ENCODE measurements around the gene KIF26B.

KIF26B gene

DNA sequence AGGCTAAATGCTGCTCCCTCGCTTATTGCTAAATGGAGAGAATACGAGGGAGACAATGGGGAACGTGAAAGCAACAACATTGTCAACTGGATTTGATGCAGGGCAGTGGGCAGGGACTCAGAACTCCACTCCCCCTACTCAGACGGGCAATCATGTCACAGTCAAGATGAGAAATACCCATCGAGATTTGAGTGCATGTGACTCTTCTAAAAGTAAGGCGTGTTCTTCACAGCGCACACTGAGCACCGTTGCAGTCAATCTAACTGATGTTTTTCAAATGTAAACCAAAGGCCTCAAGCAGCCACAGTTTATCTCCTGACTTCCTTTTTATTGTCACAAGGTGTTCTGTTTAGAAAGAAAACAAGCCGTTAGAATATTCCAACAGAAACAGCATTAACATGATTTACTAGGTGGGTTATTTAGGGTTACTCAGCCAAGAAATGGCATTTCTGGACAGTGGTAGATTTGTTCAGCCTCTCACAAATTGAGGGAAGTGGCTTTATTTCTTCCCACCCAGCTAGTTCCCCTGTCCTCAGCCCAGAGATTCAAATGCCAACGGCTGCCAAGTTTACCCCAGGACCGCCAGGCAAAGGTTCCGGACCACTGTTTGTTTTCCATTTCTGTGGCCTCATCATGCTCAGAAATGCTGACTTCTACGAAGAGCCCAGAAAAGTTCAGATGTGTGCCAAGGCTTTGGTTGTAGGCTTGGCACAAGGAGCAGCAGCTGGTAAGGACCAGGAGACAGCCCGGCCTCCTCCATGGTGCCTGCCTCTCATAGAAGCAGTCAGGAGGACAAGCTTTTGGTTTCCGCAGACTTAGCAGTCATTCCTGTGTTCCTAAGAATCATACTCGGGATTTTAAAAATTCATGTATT, 171.4 kb downstream of the KIF26B start:
- TF ChIP-seq, protein P1, sequence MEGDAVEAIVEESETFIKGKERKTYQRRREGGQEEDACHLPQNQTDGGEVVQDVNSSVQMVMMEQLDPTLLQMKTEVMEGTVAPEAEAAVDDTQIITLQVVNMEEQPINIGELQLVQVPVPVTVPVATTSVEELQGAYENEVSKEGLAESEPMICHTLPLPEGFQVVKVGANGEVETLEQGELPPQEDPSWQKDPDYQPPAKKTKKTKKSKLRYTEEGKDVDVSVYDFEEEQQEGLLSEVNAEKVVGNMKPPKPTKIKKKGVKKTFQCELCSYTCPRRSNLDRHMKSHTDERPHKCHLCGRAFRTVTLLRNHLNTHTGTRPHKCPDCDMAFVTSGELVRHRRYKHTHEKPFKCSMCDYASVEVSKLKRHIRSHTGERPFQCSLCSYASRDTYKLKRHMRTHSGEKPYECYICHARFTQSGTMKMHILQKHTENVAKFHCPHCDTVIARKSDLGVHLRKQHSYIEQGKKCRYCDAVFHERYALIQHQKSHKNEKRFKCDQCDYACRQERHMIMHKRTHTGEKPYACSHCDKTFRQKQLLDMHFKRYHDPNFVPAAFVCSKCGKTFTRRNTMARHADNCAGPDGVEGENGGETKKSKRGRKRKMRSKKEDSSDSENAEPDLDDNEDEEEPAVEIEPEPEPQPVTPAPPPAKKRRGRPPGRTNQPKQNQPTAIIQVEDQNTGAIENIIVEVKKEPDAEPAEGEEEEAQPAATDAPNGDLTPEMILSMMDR (IDR thresholded peaks at IDR 0.05; ENCODE audit: control insufficient read depth, insufficient read depth, low read depth, low read length, missing control alignments) = no peak
- H3K4me3 ChIP-seq (ENCODE audit: control insufficient read depth, low read depth, low read length) = no peak overlapping the region
- DNase-seq (ENCODE audit: low read depth) = no peak

DNA sequence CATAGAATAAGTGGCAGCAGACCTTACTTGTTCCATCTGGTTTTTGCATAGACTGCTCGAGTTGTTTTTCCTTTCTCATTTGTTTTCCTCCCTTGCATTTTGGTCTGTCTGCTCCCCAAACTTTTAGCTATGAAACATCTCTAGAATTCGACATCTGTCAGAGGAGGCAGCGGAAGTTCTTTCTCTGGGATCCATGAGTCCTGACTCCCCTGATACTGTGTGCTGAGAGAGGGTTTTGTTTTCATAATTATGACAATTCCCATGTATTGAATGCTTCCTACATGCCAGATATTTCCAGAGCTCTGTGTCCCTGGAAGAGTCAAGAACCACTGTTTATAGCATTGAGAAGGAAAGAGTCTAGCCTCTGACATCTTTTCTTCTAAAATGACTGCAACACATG, 172.6 kb downstream of the KIF26B start:
- no peak for DNase-seq (ENCODE audit: low read depth)
- H3K4me3 ChIP-seq (ENCODE audit: control insufficient read depth, low read depth, low read length) = no peak overlapping the region
- TF ChIP-seq, protein P1 (IDR thresholded peaks at IDR 0.05; ENCODE audit: control insufficient read depth, insufficient read depth, low read depth, low read length, missing control alignments) = no peak

DNA sequence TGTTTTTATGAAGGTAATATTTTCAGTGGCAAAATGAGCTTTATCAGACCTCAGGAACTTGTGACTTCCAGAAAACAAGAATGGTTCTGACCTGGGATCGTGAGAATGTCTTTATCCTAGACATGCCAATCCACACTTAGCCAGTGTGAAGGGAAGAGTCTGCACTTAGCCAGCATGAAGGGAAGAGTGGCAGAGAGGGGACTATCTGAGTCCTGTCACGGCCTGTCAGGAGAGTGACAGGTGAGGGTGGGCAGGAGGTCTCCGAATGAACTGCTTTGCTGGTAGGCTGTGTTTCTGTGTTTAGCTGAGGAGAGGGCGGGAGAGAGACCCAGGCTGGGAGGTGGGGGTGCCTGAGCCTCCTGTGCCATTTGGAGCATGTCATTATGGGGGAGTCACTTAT, 173.1 kb downstream of the KIF26B start:
- DNase-seq (ENCODE audit: low read depth) = no peak
- H3K4me3 ChIP-seq (ENCODE audit: control insufficient read depth, low read depth, low read length) = no peak overlapping the region

DNA sequence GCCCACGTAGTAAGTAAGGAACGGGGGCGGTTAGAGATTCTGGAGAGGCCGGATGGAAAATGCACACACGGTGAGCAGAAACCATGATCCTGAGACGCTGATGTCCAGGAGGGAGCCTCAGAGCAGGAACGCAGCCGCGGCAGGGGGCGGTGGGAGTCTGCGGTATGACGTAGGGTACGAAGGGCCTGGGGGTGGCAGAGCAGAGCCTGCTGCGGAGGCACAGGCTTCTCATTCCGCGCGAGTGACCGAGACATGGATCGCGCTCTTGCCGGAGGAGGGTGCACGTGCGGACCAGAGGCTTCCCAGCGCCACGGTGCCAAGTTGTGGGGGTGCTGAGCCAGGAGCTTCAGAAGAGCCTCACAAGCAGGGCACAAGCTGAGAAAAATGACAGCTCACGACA, 176.2 kb downstream of the KIF26B start:
- TF ChIP-seq, protein P1 (IDR thresholded peaks at IDR 0.05; ENCODE audit: control insufficient read depth, insufficient read depth, low read depth, low read length, missing control alignments) = no peak
- H3K4me3 ChIP-seq (ENCODE audit: control insufficient read depth, low read depth, low read length) = no peak overlapping the region
- no peak for DNase-seq (ENCODE audit: low read depth)

More for the DNA sequence above, 173.1 kb downstream of the KIF26B start:
- TF ChIP-seq, protein P1 (IDR thresholded peaks at IDR 0.05; ENCODE audit: control insufficient read depth, insufficient read depth, low read depth, low read length, missing control alignments) = no peak

DNA sequence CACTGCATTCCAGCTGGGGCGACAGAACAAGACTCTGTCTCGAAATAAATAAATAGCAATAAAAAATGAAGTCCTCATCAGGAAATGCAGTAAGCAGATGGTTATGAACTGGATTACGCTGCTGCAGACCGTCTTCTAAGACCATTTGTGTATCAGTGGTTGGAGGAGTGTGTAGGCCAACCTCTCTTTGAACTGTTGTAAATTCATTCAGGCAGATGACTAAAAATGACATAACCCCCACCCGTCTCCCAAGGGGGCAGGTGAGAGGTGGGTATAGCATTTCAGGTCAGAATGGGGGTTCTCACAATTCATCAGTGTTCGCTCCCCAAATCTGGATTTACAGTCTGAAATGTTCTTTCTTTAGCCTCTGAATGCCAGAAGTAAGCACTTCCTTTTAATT, 177.3 kb downstream of the KIF26B start:
- no peak for DNase-seq (ENCODE audit: low read depth)
- TF ChIP-seq, protein P1 (IDR thresholded peaks at IDR 0.05; ENCODE audit: control insufficient read depth, insufficient read depth, low read depth, low read length, missing control alignments) = no peak
- no peak overlapping the region for H3K4me3 ChIP-seq (ENCODE audit: control insufficient read depth, low read depth, low read length)

DNA sequence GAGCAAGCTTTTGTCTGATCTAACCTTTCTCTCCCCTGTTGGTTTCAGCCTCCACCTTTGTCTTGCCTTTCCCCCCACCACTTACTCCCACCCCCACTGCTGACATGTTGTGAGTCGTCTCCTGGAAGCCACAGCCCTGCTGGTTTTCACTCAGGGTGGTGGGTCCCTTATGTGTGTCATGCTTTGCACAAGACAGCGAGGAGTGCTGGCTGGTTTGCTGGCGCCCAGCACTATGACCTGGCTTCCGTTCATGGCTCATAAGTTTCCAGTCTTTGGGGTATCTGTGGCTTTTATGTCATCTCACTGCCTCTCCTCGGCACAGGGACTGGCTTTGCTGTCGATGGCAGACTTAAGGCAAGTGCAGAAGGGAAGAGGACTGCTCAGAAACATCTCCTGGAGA, 177.7 kb downstream of the KIF26B start:
- no peak for DNase-seq (ENCODE audit: low read depth)
- TF ChIP-seq, protein P1 (IDR thresholded peaks at IDR 0.05; ENCODE audit: control insufficient read depth, insufficient read depth, low read depth, low read length, missing control alignments) = no peak

More for the DNA sequence above, 177.7 kb downstream of the KIF26B start:
- no peak overlapping the region for H3K4me3 ChIP-seq (ENCODE audit: control insufficient read depth, low read depth, low read length)

All from AG09309 (cell line).